Measurements from ENCODE around the gene GALNT2. TPM values are rescaled to one million over a fixed set of nuclear protein-coding genes. Genes with fewer than 3 reads are reported as not detected.

Gene GALNT2
- total and polyA plus RNA-seq, 9 of the 15 experiments (the other 6 are each of a cell fraction or from before 2014, with no cell fraction given), result 1.6 to 106 (median 51.9) TPM

DNA sequence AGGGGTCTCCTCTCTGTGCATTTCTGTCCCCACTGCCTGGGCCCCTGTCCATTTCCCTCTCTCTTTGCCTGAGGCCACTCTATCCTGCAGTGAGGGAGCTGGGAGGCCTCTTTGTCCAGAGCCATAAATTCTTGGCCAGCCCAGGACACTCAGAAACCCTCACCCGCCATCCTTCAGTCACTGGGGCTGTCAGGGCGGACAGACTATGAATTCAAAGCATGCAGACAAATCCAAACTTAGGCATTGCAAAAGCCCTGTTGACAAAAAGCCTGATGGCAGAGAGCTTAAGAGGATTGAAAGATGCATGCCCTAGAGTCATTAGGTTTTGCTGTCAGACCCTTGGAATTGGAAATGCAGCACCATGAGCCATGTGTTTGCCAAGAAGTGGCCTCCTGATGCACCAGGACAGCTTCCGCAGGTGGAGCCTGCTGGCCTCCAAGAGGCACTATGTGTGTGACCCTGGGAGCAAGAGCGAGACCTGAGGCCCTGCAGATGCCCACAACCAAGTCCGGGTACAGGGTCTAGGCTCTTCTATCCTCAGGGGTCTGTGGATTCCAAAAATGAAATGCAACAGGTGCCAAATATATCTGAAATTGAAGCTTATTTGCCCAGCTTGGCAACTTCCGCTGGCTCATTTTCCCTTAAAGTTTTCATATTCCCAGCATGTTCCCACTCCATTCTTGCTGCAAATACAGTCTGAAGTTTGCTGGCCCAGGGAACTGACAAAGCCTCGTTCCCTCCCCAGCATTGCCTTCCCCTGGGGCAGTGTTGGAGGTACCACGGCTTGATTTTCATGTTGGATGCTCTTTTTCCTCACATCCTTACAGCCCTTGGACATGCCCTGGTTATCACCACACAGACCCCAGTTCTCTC lies 181.2 kb downstream of the GALNT2 start (continued):
- no peak for TF ChIP-seq PRMT5 (CRISPR knock-in tag; IDR thresholded peaks at IDR 0.05)
- no peak for TF ChIP-seq ZNF79 (CRISPR knock-in tag; IDR thresholded peaks at IDR 0.05; ENCODE audit: low read depth)
- no peak for TF ChIP-seq SP2 (IDR thresholded peaks at IDR 0.05; ENCODE audit: extremely low read depth, low read depth, low read length, poor library complexity, severe bottlenecking)
- TF ChIP-seq MTF1 (CRISPR knock-in tag; IDR thresholded peaks at IDR 0.05; ENCODE audit: borderline replicate concordance), result no peak
- no peak for TF ChIP-seq CBFB (CRISPR knock-in tag; IDR thresholded peaks at IDR 0.05)
- no peak for TF ChIP-seq ZNF41 (CRISPR knock-in tag; conservative IDR thresholded peaks at IDR 0.05)
- no peak for TF ChIP-seq DNMT1 (IDR thresholded peaks at IDR 0.05)
- TF ChIP-seq COPS2 (conservative IDR thresholded peaks at IDR 0.05), result no peak

DNA sequence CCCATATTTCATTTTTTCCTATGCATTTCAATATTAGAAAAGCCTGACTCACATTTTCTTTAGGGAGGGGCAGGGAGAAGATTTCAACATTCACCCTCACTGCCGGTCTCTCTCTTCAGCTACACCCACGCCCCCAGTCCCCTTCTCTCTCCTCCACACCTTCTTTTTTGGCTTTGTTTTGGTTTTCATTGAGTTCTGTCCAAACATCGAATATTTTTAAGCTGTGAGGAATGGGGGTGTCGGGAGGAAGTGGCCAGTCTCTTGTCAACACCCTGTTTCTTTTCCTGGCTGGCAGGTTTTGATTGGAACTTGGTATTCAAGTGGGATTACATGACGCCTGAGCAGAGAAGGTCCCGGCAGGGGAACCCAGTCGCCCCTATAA lies 181.8 kb downstream of the GALNT2 start:
- H3K4me2 ChIP-seq (ENCODE audit: insufficient read depth, low read length), result no peak overlapping the region
- FAIRE-seq (no peak), ATAC-seq (no peak), DNase-seq (ENCODE audit: extremely low read depth in 1 of 4, low spot score in 3 of 4) (no peak)
- WGBS (ENCODE audit: insufficient coverage, low coverage, missing lambda C conversion rate), result 88% methylated on average over 7 of the region's 7 CpGs
- no peaks in the 10 kb centered on the region for H4K20me1 ChIP-seq (replicated peaks; ENCODE audit: control insufficient read depth, insufficient read depth, low read length)
- no peaks in the 10 kb centered on the region for H3K4me1 ChIP-seq (replicated peaks in 1 of 2; ENCODE audit: control insufficient read depth in 2 of 2, insufficient read depth in 2 of 2, low read length in 2 of 2)
- in situ Hi-C loops (cut with MboI) (no loop called here), intact Hi-C loops (cut with micrococcal nuclease) (no loop called here)
- ChIA-PET POLR2A (interaction anchor here (0.6 to 1.0 kb wide), 2 partner anchors 40 to 627 kb away, joined by 3 read pairs; no protein-coding TSS in a partner anchor), CTCF (ENCODE audit: low intra/inter-chr PET ratio) (no interaction called here)
- H3K27me3 ChIP-seq (ENCODE audit: control insufficient read depth in 2 of 2, insufficient read depth in 2 of 2, low read length in 2 of 2), result no peaks in the 10 kb centered on the region
- no TSS peak for BruUV-seq (replicated peaks)
- H3K36me3 ChIP-seq (ENCODE audit: control insufficient read depth, insufficient read depth, low read length), result peaks cover 90% of the 10 kb centered on the region
- H3K9me3 ChIP-seq (replicated peaks; ENCODE audit: control insufficient read depth, insufficient read depth, low read depth, low read length), result no peaks in the 10 kb centered on the region
- no peaks in the 10 kb centered on the region for H3K9me1 ChIP-seq (ENCODE audit: control insufficient read depth, insufficient read depth, low read length)
- no peak overlapping the region for H2AFZ ChIP-seq (ENCODE audit: low read depth, low read length)
- H3K4me3 ChIP-seq, result no peak overlapping the region
- H3K27ac ChIP-seq (ENCODE audit: extremely low read depth, low read depth, low read length), result no peak overlapping the region
- no peak overlapping the region for H3K9ac ChIP-seq (ENCODE audit: insufficient read depth in 1 of 2, low read depth in 2 of 2, low read length in 2 of 2)
- no peaks in the 10 kb centered on the region for H3K79me2 ChIP-seq (ENCODE audit: control insufficient read depth, insufficient read depth, low read length)
- TF ChIP-seq MCM5 (IDR thresholded peaks at IDR 0.05; ENCODE audit: low read depth), result no peak
- TF ChIP-seq, protein P1, sequence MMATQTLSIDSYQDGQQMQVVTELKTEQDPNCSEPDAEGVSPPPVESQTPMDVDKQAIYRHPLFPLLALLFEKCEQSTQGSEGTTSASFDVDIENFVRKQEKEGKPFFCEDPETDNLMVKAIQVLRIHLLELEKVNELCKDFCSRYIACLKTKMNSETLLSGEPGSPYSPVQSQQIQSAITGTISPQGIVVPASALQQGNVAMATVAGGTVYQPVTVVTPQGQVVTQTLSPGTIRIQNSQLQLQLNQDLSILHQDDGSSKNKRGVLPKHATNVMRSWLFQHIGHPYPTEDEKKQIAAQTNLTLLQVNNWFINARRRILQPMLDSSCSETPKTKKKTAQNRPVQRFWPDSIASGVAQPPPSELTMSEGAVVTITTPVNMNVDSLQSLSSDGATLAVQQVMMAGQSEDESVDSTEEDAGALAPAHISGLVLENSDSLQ (IDR thresholded peaks at IDR 0.05), result no peak
- TF ChIP-seq TARDBP (IDR thresholded peaks at IDR 0.05), result no peak
- TF ChIP-seq MEF2D (tag; conservative IDR thresholded peaks at IDR 0.05; ENCODE audit: low read depth), result no peak
- TF ChIP-seq, protein P2, sequence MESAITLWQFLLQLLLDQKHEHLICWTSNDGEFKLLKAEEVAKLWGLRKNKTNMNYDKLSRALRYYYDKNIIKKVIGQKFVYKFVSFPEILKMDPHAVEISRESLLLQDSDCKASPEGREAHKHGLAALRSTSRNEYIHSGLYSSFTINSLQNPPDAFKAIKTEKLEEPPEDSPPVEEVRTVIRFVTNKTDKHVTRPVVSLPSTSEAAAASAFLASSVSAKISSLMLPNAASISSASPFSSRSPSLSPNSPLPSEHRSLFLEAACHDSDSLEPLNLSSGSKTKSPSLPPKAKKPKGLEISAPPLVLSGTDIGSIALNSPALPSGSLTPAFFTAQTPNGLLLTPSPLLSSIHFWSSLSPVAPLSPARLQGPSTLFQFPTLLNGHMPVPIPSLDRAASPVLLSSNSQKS (CRISPR knock-in tag; IDR thresholded peaks at IDR 0.05), result no peak
- no peak for TF ChIP-seq PRMT5 (CRISPR knock-in tag; IDR thresholded peaks at IDR 0.05)
- TF ChIP-seq KAT2B (IDR thresholded peaks at IDR 0.05; ENCODE audit: low read depth, low read length), result no peak
- TF ChIP-seq, protein P3, sequence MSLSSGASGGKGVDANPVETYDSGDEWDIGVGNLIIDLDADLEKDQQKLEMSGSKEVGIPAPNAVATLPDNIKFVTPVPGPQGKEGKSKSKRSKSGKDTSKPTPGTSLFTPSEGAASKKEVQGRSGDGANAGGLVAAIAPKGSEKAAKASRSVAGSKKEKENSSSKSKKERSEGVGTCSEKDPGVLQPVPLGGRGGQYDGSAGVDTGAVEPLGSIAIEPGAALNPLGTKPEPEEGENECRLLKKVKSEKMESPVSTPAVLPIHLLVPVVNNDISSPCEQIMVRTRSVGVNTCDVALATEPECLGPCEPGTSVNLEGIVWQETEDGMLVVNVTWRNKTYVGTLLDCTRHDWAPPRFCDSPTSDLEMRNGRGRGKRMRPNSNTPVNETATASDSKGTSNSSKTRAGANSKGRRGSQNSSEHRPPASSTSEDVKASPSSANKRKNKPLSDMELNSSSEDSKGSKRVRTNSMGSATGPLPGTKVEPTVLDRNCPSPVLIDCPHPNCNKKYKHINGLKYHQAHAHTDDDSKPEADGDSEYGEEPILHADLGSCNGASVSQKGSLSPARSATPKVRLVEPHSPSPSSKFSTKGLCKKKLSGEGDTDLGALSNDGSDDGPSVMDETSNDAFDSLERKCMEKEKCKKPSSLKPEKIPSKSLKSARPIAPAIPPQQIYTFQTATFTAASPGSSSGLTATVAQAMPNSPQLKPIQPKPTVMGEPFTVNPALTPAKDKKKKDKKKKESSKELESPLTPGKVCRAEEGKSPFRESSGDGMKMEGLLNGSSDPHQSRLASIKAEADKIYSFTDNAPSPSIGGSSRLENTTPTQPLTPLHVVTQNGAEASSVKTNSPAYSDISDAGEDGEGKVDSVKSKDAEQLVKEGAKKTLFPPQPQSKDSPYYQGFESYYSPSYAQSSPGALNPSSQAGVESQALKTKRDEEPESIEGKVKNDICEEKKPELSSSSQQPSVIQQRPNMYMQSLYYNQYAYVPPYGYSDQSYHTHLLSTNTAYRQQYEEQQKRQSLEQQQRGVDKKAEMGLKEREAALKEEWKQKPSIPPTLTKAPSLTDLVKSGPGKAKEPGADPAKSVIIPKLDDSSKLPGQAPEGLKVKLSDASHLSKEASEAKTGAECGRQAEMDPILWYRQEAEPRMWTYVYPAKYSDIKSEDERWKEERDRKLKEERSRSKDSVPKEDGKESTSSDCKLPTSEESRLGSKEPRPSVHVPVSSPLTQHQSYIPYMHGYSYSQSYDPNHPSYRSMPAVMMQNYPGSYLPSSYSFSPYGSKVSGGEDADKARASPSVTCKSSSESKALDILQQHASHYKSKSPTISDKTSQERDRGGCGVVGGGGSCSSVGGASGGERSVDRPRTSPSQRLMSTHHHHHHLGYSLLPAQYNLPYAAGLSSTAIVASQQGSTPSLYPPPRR (CRISPR knock-in tag; IDR thresholded peaks at IDR 0.05; ENCODE audit: borderline replicate concordance), result no peak

Measured in K562 (cell line).